Activated T-cell treated with anti-CD3 and anti-CD28 coated beads, Interleukin-2, amount 50 U/mL, for 4 hours (primary cell): ENCODE data around the gene EPHA4. TPM values are rescaled to one million over a fixed set of nuclear protein-coding genes. Genes with fewer than 3 reads are reported as not detected.

Source experiments
- ATAC-seq, 2 donors: fragments of 200-7000 bp; cut with Tn5 transposase; one replicate each; pipeline ENCODE4 v1.10.0; 2021
- DNase-seq: peaks from one replicate; pipeline ENCODE4 v3.0.0-alpha.2; 2020
- H3K27me3 Mint-ChIP-seq: one replicate; pipeline ENCODE4 v1.8.0; 2021; ENCODE audit warnings: low read depth, mixed read lengths
- H3K36me3 Mint-ChIP-seq: one replicate; pipeline ENCODE4 v1.8.0; 2022; ENCODE audit warnings: mixed read lengths; ENCODE audit not compliant: insufficient read depth
- H3K4me1 Mint-ChIP-seq: one replicate; pipeline ENCODE4 v1.8.0; 2021; ENCODE audit warnings: low read depth, mixed read lengths
- H3K4me3 Mint-ChIP-seq: one replicate; pipeline ENCODE4 v1.8.0; 2021; ENCODE audit warnings: mild to moderate bottlenecking, moderate library complexity, mixed read lengths
- H3K9me3 Mint-ChIP-seq: one replicate; pipeline ENCODE4 v1.8.0; 2021; ENCODE audit warnings: mixed read lengths
- total RNA-seq, 3 donors: library from RNA; stranded (reverse); gene quantifications; one replicate each; pipeline ENCODE4 v1.2.1, GENCODE V29; 2021

Gene EPHA4
- total RNA-seq, 3 donors from 2014 or later, result 2.2 to 5.4 (median 2.4) TPM

GRCh38 chr2:221399183-221399582, 172.9 kb downstream of the EPHA4 start:
- no peak overlapping the region for H3K4me3 Mint-ChIP-seq
- DNase-seq (no peak), ATAC-seq (no peak)
- no peaks in the 10 kb centered on the region for H3K36me3 Mint-ChIP-seq
- no peaks in the 10 kb centered on the region for H3K4me1 Mint-ChIP-seq
- H3K9me3 Mint-ChIP-seq, result no peaks in the 10 kb centered on the region
- H3K27me3 Mint-ChIP-seq, result peaks cover 4% of the 10 kb centered on the region

GRCh38 chr2:221397187-221397586, 174.9 kb downstream of the EPHA4 start:
- DNase-seq (no peak), ATAC-seq (no peak)
- Mint-ChIP-seq H3K9me3 (no peaks in the 10 kb centered on the region), H3K27me3 (peaks cover 4% of the 10 kb centered on the region), H3K4me1 (no peaks in the 10 kb centered on the region), H3K4me3 (no peak overlapping the region), H3K36me3 (no peaks in the 10 kb centered on the region)

GRCh38 chr2:221392228-221392881, 179.7 kb downstream of the EPHA4 start:
- no peaks in the 10 kb centered on the region for H3K9me3 Mint-ChIP-seq
- no peaks in the 10 kb centered on the region for H3K36me3 Mint-ChIP-seq
- no peaks in the 10 kb centered on the region for H3K4me1 Mint-ChIP-seq
- peaks cover 2% of the 10 kb centered on the region for H3K27me3 Mint-ChIP-seq
- H3K4me3 Mint-ChIP-seq, result no peak overlapping the region
- no peak for DNase-seq
- ATAC-seq, result no peak

GRCh38 chr2:221390878-221391277, 181.2 kb downstream of the EPHA4 start:
- no peak overlapping the region for H3K4me3 Mint-ChIP-seq
- H3K9me3 Mint-ChIP-seq, result no peaks in the 10 kb centered on the region
- no peak for ATAC-seq
- no peak for DNase-seq
- peaks cover 4% of the 10 kb centered on the region for H3K27me3 Mint-ChIP-seq
- no peaks in the 10 kb centered on the region for H3K4me1 Mint-ChIP-seq
- no peaks in the 10 kb centered on the region for H3K36me3 Mint-ChIP-seq

- Mint-ChIP-seq H3K4me1 (no peaks in the 10 kb centered on the region), H3K9me3 (no peaks in the 10 kb centered on the region), H3K27me3 (peaks cover 4% of the 10 kb centered on the region), H3K36me3 (no peaks in the 10 kb centered on the region), H3K4me3 (no peak overlapping the region)
- ATAC-seq (no peak), DNase-seq (no peak)
These were observed 182.2 kb downstream of the EPHA4 start for GRCh38 chr2:221389904-221390303.

GRCh38 chr2:221389421-221389820, 182.7 kb downstream of the EPHA4 start:
- no peaks in the 10 kb centered on the region for H3K36me3 Mint-ChIP-seq
- ATAC-seq, result no peak
- H3K4me3 Mint-ChIP-seq, result no peak overlapping the region
- H3K27me3 Mint-ChIP-seq, result peaks cover 4% of the 10 kb centered on the region
- H3K4me1 Mint-ChIP-seq, result no peaks in the 10 kb centered on the region
- no peak for DNase-seq
- no peaks in the 10 kb centered on the region for H3K9me3 Mint-ChIP-seq

- Mint-ChIP-seq H3K9me3 (no peaks in the 10 kb centered on the region), H3K36me3 (no peaks in the 10 kb centered on the region), H3K27me3 (peaks cover 4% of the 10 kb centered on the region), H3K4me3 (no peak overlapping the region), H3K4me1 (no peaks in the 10 kb centered on the region)
- DNase-seq, result no peak
- no peak for ATAC-seq
These were observed 183.2 kb downstream of the EPHA4 start for GRCh38 chr2:221388891-221389290.

- ATAC-seq (no peak), DNase-seq (no peak)
- H3K27me3 Mint-ChIP-seq, result peaks cover 4% of the 10 kb centered on the region
- no peaks in the 10 kb centered on the region for H3K36me3 Mint-ChIP-seq
- no peak overlapping the region for H3K4me3 Mint-ChIP-seq
- H3K9me3 Mint-ChIP-seq, result no peaks in the 10 kb centered on the region
- no peaks in the 10 kb centered on the region for H3K4me1 Mint-ChIP-seq
These were observed 186.4 kb downstream of the EPHA4 start for GRCh38 chr2:221385716-221386115.

- DNase-seq, result no peak
- H3K9me3 Mint-ChIP-seq, result no peaks in the 10 kb centered on the region
- ATAC-seq, result no peak
- no peaks in the 10 kb centered on the region for H3K36me3 Mint-ChIP-seq
- no peak overlapping the region for H3K4me3 Mint-ChIP-seq
- no peaks in the 10 kb centered on the region for H3K4me1 Mint-ChIP-seq
- peaks cover 2% of the 10 kb centered on the region for H3K27me3 Mint-ChIP-seq
These were observed 190.1 kb downstream of the EPHA4 start for GRCh38 chr2:221381928-221382488.

- Mint-ChIP-seq H3K4me1 (no peaks in the 10 kb centered on the region), H3K4me3 (no peak overlapping the region), H3K27me3 (no peaks in the 10 kb centered on the region), H3K9me3 (no peaks in the 10 kb centered on the region), H3K36me3 (no peaks in the 10 kb centered on the region)
- DNase-seq, result no peak
- ATAC-seq, result no peak
These were observed 191.4 kb downstream of the EPHA4 start for GRCh38 chr2:221380686-221381085.

GRCh38 chr2:221380062-221380461, 192.0 kb downstream of the EPHA4 start:
- Mint-ChIP-seq H3K36me3 (no peaks in the 10 kb centered on the region), H3K4me1 (no peaks in the 10 kb centered on the region), H3K27me3 (no peaks in the 10 kb centered on the region), H3K9me3 (no peaks in the 10 kb centered on the region), H3K4me3 (no peak overlapping the region)
- DNase-seq (no peak), ATAC-seq (no peak)

- ATAC-seq, result no peak
These were observed 194.5 kb downstream of the EPHA4 start for GRCh38 chr2:221377597-221377996.

GRCh38 chr2:221377066-221377465, 195.0 kb downstream of the EPHA4 start:
- no peaks in the 10 kb centered on the region for H3K9me3 Mint-ChIP-seq
- H3K4me3 Mint-ChIP-seq, result no peak overlapping the region
- no peak for DNase-seq
- no peaks in the 10 kb centered on the region for H3K36me3 Mint-ChIP-seq
- no peaks in the 10 kb centered on the region for H3K4me1 Mint-ChIP-seq
- H3K27me3 Mint-ChIP-seq, result peaks cover 12% of the 10 kb centered on the region
- ATAC-seq, result no peak

More at GRCh38 chr2:221377597-221377996, 194.5 kb downstream of the EPHA4 start:
- DNase-seq, result no peak
- H3K4me1 Mint-ChIP-seq, result no peaks in the 10 kb centered on the region
- no peaks in the 10 kb centered on the region for H3K9me3 Mint-ChIP-seq
- H3K36me3 Mint-ChIP-seq, result no peaks in the 10 kb centered on the region
- peaks cover 6% of the 10 kb centered on the region for H3K27me3 Mint-ChIP-seq
- no peak overlapping the region for H3K4me3 Mint-ChIP-seq

GRCh38 chr2:221374234-221374633, 197.9 kb downstream of the EPHA4 start:
- Mint-ChIP-seq H3K4me3 (no peak overlapping the region), H3K27me3 (peaks cover 29% of the 10 kb centered on the region), H3K9me3 (no peaks in the 10 kb centered on the region), H3K36me3 (no peaks in the 10 kb centered on the region), H3K4me1 (no peaks in the 10 kb centered on the region)
- DNase-seq (no peak), ATAC-seq (no peak)

GRCh38 chr2:221372907-221373306, 199.2 kb downstream of the EPHA4 start:
- Mint-ChIP-seq H3K4me1 (no peaks in the 10 kb centered on the region), H3K4me3 (no peak overlapping the region), H3K36me3 (no peaks in the 10 kb centered on the region), H3K27me3 (peaks cover 29% of the 10 kb centered on the region), H3K9me3 (no peaks in the 10 kb centered on the region)
- DNase-seq (no peak), ATAC-seq (no peak)
